Neural cell (in vitro differentiated cells): ENCODE data around the gene MAMSTR. TPM values are rescaled to one million over a fixed set of nuclear protein-coding genes. Genes with fewer than 3 reads are reported as not detected.
"Not testable (repeated sequence)": the region's sequence is repeated elsewhere in the genome, so short reads cannot be mapped to it uniquely, and the experiment has no call there.

ENCODE experiments used
- H2AFZ ChIP-seq: fragments of 200-600, 300-800 bp; sonication (generic), shearing (Covaris generic); 2 replicates; pipeline ENCODE4 v1.6.0; 2014; ENCODE audit warnings: low read depth, mild to moderate bottlenecking, antibody characterized with exemption, low read length, moderate library complexity
- H3F3A ChIP-seq: fragments of 200-600 bp; shearing (Covaris generic); 2 replicates; pipeline ENCODE4 v1.6.1; 2016; ENCODE audit warnings: mild to moderate bottlenecking, moderate library complexity, mixed read lengths, antibody characterized with exemption, low read length; ENCODE audit not compliant: insufficient read depth, poor library complexity, severe bottlenecking
- H3K27ac ChIP-seq: fragments of 200-600, 300-800 bp; sonication (generic), shearing (Covaris generic); 2 replicates; pipeline ENCODE4 v1.5.1; 2014; ENCODE audit warnings: mild to moderate bottlenecking, low read length, moderate library complexity
- H3K27me3 ChIP-seq: fragments of 300-800, 200-600 bp; sonication (generic), shearing (Covaris generic); 2 replicates; pipeline ENCODE4 v1.6.0; 2014; ENCODE audit warnings: mild to moderate bottlenecking, low read depth, low read length, moderate library complexity; ENCODE audit not compliant: insufficient read depth
- H3K36me3 ChIP-seq: fragments of 300-800, 200-600 bp; sonication (generic), shearing (Covaris generic); 2 replicates; pipeline ENCODE4 v1.5.1; 2014; ENCODE audit warnings: mild to moderate bottlenecking, antibody characterized with exemption, low read length, moderate library complexity; ENCODE audit not compliant: insufficient read depth
- H3K4me2 ChIP-seq: fragments of 300-800, 200-600 bp; sonication (generic), shearing (Covaris generic); 2 replicates; pipeline ENCODE4 v1.6.0; 2014; ENCODE audit warnings: mild to moderate bottlenecking, low read length
- H3K4me3 ChIP-seq: fragments of 300-800, 200-600 bp; sonication (generic), shearing (Covaris generic); 2 replicates; pipeline ENCODE4 v1.5.1; 2014; ENCODE audit warnings: mild to moderate bottlenecking, low read length, moderate library complexity
- H3K79me2 ChIP-seq: fragments of 200-600 bp; shearing (Covaris generic); replicated peaks from 2 replicates; pipeline ENCODE4 v1.6.0; 2014; ENCODE audit warnings: mild to moderate bottlenecking, low read length, moderate library complexity; ENCODE audit not compliant: insufficient read depth
- H3K9ac ChIP-seq: fragments of 300-800, 200-600 bp; sonication (generic), shearing (Covaris generic); 2 replicates; pipeline ENCODE4 v1.6.1; 2016; ENCODE audit warnings: mild to moderate bottlenecking, low read length, mixed read lengths
- H3K9me2 ChIP-seq: fragments of 200-600 bp; shearing (Covaris generic); 2 replicates; pipeline ENCODE4 v1.6.1; 2016; ENCODE audit warnings: mild to moderate bottlenecking, low read length, mixed read lengths; ENCODE audit not compliant: insufficient read depth
- H3K9me3 ChIP-seq: fragments of 200-600, 300-800 bp; sonication (generic), shearing (Covaris generic); 2 replicates; pipeline ENCODE4 v1.6.1; 2016; ENCODE audit warnings: mild to moderate bottlenecking, mixed run types, low read length, moderate library complexity, mixed read lengths
- H4K20me1 ChIP-seq: fragments of 200-600 bp; shearing (Covaris generic); 2 replicates; pipeline ENCODE4 v1.6.1; 2016; ENCODE audit warnings: mild to moderate bottlenecking, mixed run types; ENCODE audit not compliant: insufficient read depth
- EP300 ChIP-seq: fragments of 450-650 bp; conservative IDR thresholded peaks from 2 replicates; pipeline ENCODE4 v1.6.1; 2014; ENCODE audit warnings: antibody characterized with exemption, mild to moderate bottlenecking, moderate library complexity; ENCODE audit not compliant: poor library complexity, severe bottlenecking
- EZH2 ChIP-seq: fragments of 200-600, 300-800 bp; shearing (Covaris generic), sonication (generic); IDR thresholded peaks from 2 replicates; pipeline ENCODE4 v1.6.1; 2014; ENCODE audit warnings: antibody characterized with exemption, low read length, borderline replicate concordance, mild to moderate bottlenecking; ENCODE audit not compliant: insufficient read depth, poor library complexity, severe bottlenecking
- MXI1 ChIP-seq: fragments of 450-650 bp; conservative IDR thresholded peaks from 2 replicates; pipeline ENCODE4 v1.6.1; 2014; ENCODE audit warnings: antibody characterized with exemption, mild to moderate bottlenecking; ENCODE audit not compliant: poor library complexity, severe bottlenecking
- POLR2AphosphoS5 ChIP-seq: IDR thresholded peaks from 2 replicates; pipeline ENCODE4 v1.6.1; 2012
- RAD21 ChIP-seq: fragments of 450-650 bp; conservative IDR thresholded peaks from 2 replicates; pipeline ENCODE4 v1.6.1; 2014; ENCODE audit warnings: antibody characterized with exemption, mild to moderate bottlenecking, moderate library complexity
- SMC3 ChIP-seq: fragments of 450-650 bp; conservative IDR thresholded peaks from 2 replicates; pipeline ENCODE4 v1.6.1; 2014; ENCODE audit warnings: antibody characterized with exemption, mild to moderate bottlenecking, moderate library complexity; ENCODE audit not compliant: poor library complexity
- TAF1 ChIP-seq: IDR thresholded peaks from 2 replicates; pipeline ENCODE4 v1.6.1; 2012; ENCODE audit warnings: low read depth
- polyA plus RNA-seq: library from polyadenylated mRNA; depleted of rRNA; stranded (reverse); fragments of >200 nt; gene quantifications from 2 replicates; pipeline ENCODE4 v1.2.3, GENCODE V29; 2014
- TF ChIP-seq, protein P1 (sequence below): fragments of 450-650 bp; IDR thresholded peaks from 2 replicates; pipeline ENCODE4 v1.5.1; 2014; ENCODE audit warnings: antibody characterized with exemption, mild to moderate bottlenecking, moderate library complexity; ENCODE audit not compliant: poor library complexity, severe bottlenecking
- TF ChIP-seq, protein P2 (sequence below): IDR thresholded peaks from 2 replicates; pipeline ENCODE4 v1.6.1; 2012; ENCODE audit warnings: borderline replicate concordance

The MAMSTR gene
- polyA plus RNA-seq, 1 donor from 2014 or later, result 0.36 TPM

DNA sequence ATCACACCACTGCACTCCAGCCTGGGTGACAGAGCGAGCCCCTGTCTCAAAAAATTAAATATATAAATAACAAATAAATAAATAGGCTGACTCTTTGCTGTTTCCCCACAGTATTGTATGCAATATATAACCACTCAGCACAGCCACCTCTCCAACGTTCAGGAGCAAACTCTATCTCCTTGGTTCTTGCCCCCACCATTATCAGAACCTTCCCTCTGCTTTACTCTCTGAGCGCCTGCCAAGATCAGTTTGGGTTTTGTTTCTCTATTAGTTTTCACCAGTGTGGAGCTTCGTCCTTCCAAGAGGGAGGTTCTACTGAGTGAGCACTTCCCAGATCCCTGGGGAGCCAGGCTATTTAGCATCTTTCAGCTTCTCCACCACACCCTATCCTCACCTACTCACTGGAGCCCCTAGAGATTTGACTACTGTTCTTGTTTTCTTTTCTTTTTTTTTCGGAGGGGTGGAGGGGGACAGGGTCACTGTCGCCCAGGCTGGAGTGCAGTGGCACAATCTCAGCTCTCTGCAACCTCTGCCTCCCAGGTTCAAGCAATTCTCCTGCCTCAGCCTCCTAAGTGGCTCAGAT is 48.7 kb upstream of the MAMSTR start:
- not testable (repeated sequence) for H3K9me2 ChIP-seq, H3K4me3 ChIP-seq, H4K20me1 ChIP-seq, H3K4me2 ChIP-seq, H3K27me3 ChIP-seq, H3K9ac ChIP-seq, H3K27ac ChIP-seq, H2AFZ ChIP-seq, H3K36me3 ChIP-seq, H3K79me2 ChIP-seq, H3F3A ChIP-seq, H3K9me3 ChIP-seq

DNA sequence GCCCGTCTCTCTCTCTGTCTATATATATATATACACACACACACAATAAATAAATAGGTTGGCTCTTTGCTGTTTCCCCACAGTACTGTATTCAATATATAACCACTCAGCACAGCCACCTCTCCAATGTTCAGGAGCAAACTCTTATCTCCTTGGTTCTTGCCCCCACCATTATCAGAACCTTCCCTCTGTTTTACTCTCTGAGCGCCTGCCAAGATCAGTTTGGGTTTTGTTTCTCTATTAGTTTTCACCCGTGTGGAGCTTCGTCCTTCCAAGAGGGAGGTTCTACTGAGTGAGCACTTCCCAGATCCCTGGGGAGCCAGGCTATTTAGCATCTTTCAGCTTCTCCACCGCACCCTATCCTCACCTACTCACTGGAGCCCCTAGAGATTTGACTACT is 46.3 kb upstream of the MAMSTR start:
- not testable (repeated sequence) for H3K27ac ChIP-seq, H3K36me3 ChIP-seq, H3K9me2 ChIP-seq, H2AFZ ChIP-seq, H3F3A ChIP-seq, H3K9me3 ChIP-seq, H3K9ac ChIP-seq, H3K79me2 ChIP-seq, H3K27me3 ChIP-seq, H4K20me1 ChIP-seq, H3K4me3 ChIP-seq, H3K4me2 ChIP-seq

DNA sequence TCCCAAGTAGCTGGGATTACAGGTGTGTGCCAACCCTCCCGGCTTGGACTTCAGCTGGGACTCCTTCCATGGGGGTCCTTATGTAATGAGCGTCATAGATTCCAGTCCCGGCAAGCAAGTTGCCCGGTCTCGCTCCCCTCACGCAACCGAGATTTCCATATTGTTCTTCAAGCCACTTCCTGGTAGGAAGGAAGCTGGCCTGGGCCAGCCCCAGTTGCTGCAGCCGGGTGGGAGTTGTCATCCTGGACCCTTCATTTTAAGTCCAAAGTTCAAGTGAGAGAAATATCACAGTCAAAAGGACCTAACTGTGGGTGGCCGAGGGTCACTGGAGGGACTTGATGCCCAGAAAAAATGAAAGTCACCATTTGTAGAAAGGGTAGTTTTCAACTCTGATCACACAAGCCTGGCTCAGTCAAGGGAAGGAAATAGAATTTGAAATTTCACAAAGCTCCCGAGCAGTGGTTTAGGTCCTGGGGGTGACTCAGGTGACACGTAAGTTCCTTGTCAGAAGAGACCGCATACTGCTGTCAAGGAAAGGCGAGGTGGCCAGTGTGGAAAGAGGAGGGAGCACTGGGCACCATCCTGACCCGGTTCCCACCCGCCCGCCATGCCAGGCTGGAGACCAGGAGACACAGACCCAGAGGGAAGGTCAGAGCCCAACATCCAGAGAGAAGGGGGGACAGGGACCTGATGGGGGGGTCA is 41.1 kb upstream of the MAMSTR start:
- Histone ChIP-seq H3K4me2 (no peak overlapping the region), H3K9me3 (no peaks in the 10 kb centered on the region), H3K9me2 (no peaks in the 10 kb centered on the region), H4K20me1 (no peaks in the 10 kb centered on the region), H3K27ac (no peak overlapping the region), H3K4me3 (no peak overlapping the region), H3K36me3 (no peaks in the 10 kb centered on the region), H3K9ac (no peak overlapping the region), H3K27me3 (no peaks in the 10 kb centered on the region), H3K79me2 (no peaks in the 10 kb centered on the region), H2AFZ (no peak overlapping the region), H3F3A (no peaks in the 10 kb centered on the region)
- no peak for TF ChIP-seq SMC3
- TF ChIP-seq RAD21, result no peak
- no peak for TF ChIP-seq TAF1
- no peak for TF ChIP-seq POLR2AphosphoS5
- no peak for TF ChIP-seq MXI1
- TF ChIP-seq EZH2, result no peak
- TF ChIP-seq, protein P1, sequence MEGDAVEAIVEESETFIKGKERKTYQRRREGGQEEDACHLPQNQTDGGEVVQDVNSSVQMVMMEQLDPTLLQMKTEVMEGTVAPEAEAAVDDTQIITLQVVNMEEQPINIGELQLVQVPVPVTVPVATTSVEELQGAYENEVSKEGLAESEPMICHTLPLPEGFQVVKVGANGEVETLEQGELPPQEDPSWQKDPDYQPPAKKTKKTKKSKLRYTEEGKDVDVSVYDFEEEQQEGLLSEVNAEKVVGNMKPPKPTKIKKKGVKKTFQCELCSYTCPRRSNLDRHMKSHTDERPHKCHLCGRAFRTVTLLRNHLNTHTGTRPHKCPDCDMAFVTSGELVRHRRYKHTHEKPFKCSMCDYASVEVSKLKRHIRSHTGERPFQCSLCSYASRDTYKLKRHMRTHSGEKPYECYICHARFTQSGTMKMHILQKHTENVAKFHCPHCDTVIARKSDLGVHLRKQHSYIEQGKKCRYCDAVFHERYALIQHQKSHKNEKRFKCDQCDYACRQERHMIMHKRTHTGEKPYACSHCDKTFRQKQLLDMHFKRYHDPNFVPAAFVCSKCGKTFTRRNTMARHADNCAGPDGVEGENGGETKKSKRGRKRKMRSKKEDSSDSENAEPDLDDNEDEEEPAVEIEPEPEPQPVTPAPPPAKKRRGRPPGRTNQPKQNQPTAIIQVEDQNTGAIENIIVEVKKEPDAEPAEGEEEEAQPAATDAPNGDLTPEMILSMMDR, result no peak
- no peak for TF ChIP-seq EP300
- TF ChIP-seq, protein P2, sequence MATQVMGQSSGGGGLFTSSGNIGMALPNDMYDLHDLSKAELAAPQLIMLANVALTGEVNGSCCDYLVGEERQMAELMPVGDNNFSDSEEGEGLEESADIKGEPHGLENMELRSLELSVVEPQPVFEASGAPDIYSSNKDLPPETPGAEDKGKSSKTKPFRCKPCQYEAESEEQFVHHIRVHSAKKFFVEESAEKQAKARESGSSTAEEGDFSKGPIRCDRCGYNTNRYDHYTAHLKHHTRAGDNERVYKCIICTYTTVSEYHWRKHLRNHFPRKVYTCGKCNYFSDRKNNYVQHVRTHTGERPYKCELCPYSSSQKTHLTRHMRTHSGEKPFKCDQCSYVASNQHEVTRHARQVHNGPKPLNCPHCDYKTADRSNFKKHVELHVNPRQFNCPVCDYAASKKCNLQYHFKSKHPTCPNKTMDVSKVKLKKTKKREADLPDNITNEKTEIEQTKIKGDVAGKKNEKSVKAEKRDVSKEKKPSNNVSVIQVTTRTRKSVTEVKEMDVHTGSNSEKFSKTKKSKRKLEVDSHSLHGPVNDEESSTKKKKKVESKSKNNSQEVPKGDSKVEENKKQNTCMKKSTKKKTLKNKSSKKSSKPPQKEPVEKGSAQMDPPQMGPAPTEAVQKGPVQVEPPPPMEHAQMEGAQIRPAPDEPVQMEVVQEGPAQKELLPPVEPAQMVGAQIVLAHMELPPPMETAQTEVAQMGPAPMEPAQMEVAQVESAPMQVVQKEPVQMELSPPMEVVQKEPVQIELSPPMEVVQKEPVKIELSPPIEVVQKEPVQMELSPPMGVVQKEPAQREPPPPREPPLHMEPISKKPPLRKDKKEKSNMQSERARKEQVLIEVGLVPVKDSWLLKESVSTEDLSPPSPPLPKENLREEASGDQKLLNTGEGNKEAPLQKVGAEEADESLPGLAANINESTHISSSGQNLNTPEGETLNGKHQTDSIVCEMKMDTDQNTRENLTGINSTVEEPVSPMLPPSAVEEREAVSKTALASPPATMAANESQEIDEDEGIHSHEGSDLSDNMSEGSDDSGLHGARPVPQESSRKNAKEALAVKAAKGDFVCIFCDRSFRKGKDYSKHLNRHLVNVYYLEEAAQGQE, result no peak
